HG02970 (cell line): ENCODE measurements around the gene COL7A1.

ENCODE experiments used
- ATAC-seq: cut with Tn5 transposase; IDR thresholded peaks from one replicate; pipeline ENCODE4 v1.9.1; 2021; ENCODE audit warnings: mild to moderate bottlenecking, moderate library complexity, moderate number of reproducible peaks; ENCODE audit not compliant: unreplicated experiment, low FRiP score

COL7A1 gene

GRCh38 chr3:48592519-48593087 lies 2.5 kb downstream of the COL7A1 start:
- ATAC-seq = no peak

- no peak for ATAC-seq
These were observed 3.1 kb downstream of the COL7A1 start for GRCh38 chr3:48591886-48592518.

GRCh38 chr3:48591436-48591835 lies 3.7 kb downstream of the COL7A1 start:
- ATAC-seq = no peak

- no peak for ATAC-seq
These were observed 6.9 kb downstream of the COL7A1 start for GRCh38 chr3:48588230-48588629.

- ATAC-seq = no peak
These were observed 7.4 kb downstream of the COL7A1 start for GRCh38 chr3:48587686-48588085.

- no peak for ATAC-seq
These were observed 9.7 kb downstream of the COL7A1 start for GRCh38 chr3:48585411-48585810.

GRCh38 chr3:48584836-48585235 lies 10.3 kb downstream of the COL7A1 start:
- ATAC-seq = no peak

- ATAC-seq = no peak
These were observed 13.3 kb downstream of the COL7A1 start for GRCh38 chr3:48581621-48582481.

GRCh38 chr3:48576647-48577046 lies 18.5 kb downstream of the COL7A1 start:
- no peak for ATAC-seq

GRCh38 chr3:48575366-48575765 lies 19.8 kb downstream of the COL7A1 start:
- no peak for ATAC-seq

GRCh38 chr3:48573973-48574585 lies 21.1 kb downstream of the COL7A1 start:
- ATAC-seq = no peak

GRCh38 chr3:48572517-48572916 lies 22.6 kb downstream of the COL7A1 start:
- no peak for ATAC-seq

GRCh38 chr3:48571938-48572337 lies 23.2 kb downstream of the COL7A1 start:
- ATAC-seq = no peak

GRCh38 chr3:48569808-48570450 lies 25.2 kb downstream of the COL7A1 start:
- no peak for ATAC-seq

GRCh38 chr3:48569400-48569799 lies 25.7 kb downstream of the COL7A1 start:
- ATAC-seq = no peak

- no peak for ATAC-seq
These were observed 26.7 kb downstream of the COL7A1 start for GRCh38 chr3:48568476-48568875.

- ATAC-seq = no peak
These were observed 27.6 kb downstream of the COL7A1 start for GRCh38 chr3:48567500-48567899.

GRCh38 chr3:48567090-48567489 lies 28.0 kb downstream of the COL7A1 start:
- no peak for ATAC-seq

- no peak for ATAC-seq
These were observed 28.7 kb downstream of the COL7A1 start for GRCh38 chr3:48566401-48566760.

GRCh38 chr3:48565591-48566400 lies 29.3 kb downstream of the COL7A1 start:
- ATAC-seq = no peak
